ENCODE data around the gene ITGA6. TPM values are rescaled to one million over a fixed set of nuclear protein-coding genes. Genes with fewer than 3 reads are reported as not detected.
A peak's percentile ranks its signal among the peaks of the same experiment; 100 is the strongest.

Gene ITGA6
- total and polyA plus RNA-seq, 7 donors, result 16.4 to 46.5 (median 25.9) TPM

GRCh38 chr2:172429301-172429968 is 2.0 kb downstream of the ITGA6 start:
- ATAC-seq, result no peak
- WGBS, 3 donors, result 20 to 29% (median 22%) methylated on average over 9 of the region's 9 CpGs
- no peaks in the 10 kb centered on the region for H3K9me3 ChIP-seq
- no peak for DNase-seq
- no peaks in the 10 kb centered on the region for H3K27me3 ChIP-seq (ENCODE audit: insufficient read depth in 3 of 3, low read length in 2 of 3)
- intact Hi-C loops (cut with DNase I), result loop anchor here (2.0 to 5.0 kb wide), 3 partner anchors 33 to 77 kb away; no protein-coding TSS in a partner anchor
- peak overlapping the region; percentile 94 for H3K4me3 ChIP-seq
- H3K36me3 ChIP-seq (ENCODE audit: insufficient read depth in 1 of 2, low read depth in 1 of 2), result no peaks in the 10 kb centered on the region
- TF ChIP-seq CTCF (IDR thresholded peaks at IDR 0.05), result no peak
- peak overlapping the region; percentile 86 for H3K27ac ChIP-seq
- peaks cover 26% of the 10 kb centered on the region for H3K4me1 ChIP-seq

- Histone ChIP-seq H3K27me3 (ENCODE audit: insufficient read depth in 3 of 3, low read length in 2 of 3) (no peaks in the 10 kb centered on the region), H3K4me3 (peak overlapping the region; percentile 94), H3K4me1 (peaks cover 26% of the 10 kb centered on the region), H3K9me3 (no peaks in the 10 kb centered on the region), H3K36me3 (ENCODE audit: insufficient read depth in 1 of 2, low read depth in 1 of 2) (no peaks in the 10 kb centered on the region), H3K27ac (peak overlapping the region; percentile 86)
- WGBS, 3 donors, result 66 to 80% (median 67%) methylated on average over 1 of the region's 1 CpG
- no peak for TF ChIP-seq CTCF (IDR thresholded peaks at IDR 0.05)
- intact Hi-C loops (cut with DNase I), result no loop called here
- DNase-seq (no peak), ATAC-seq (no peak)
Measured at GRCh38 chr2:172430027-172430426, 2.6 kb downstream of the ITGA6 start.

GRCh38 chr2:172430678-172431077 is 3.3 kb downstream of the ITGA6 start:
- intact Hi-C loops (cut with DNase I), result no loop called here
- H3K4me3 ChIP-seq, result peak overlapping the region; percentile 94
- peak overlapping the region; percentile 43 for H3K27ac ChIP-seq
- H3K36me3 ChIP-seq (ENCODE audit: insufficient read depth in 1 of 2, low read depth in 1 of 2), result no peaks in the 10 kb centered on the region
- DNase-seq, result no peak
- ATAC-seq, result peak in 1 of 4 donors; percentile 32
- 74 to 77% (median 76%) methylated on average over 3 of the region's 3 CpGs for WGBS, 3 donors
- no peaks in the 10 kb centered on the region for H3K9me3 ChIP-seq
- H3K27me3 ChIP-seq (ENCODE audit: insufficient read depth in 3 of 3, low read length in 2 of 3), result no peaks in the 10 kb centered on the region
- no peak for TF ChIP-seq CTCF (IDR thresholded peaks at IDR 0.05)
- peaks cover 33% of the 10 kb centered on the region for H3K4me1 ChIP-seq

- WGBS, 3 donors, result 25 to 31% (median 28%) methylated on average over 4 of the region's 4 CpGs
- Histone ChIP-seq H3K4me3 (peak overlapping the region; percentile 94), H3K9me3 (no peaks in the 10 kb centered on the region), H3K27me3 (ENCODE audit: insufficient read depth in 3 of 3, low read length in 2 of 3) (no peaks in the 10 kb centered on the region), H3K36me3 (ENCODE audit: insufficient read depth in 1 of 2, low read depth in 1 of 2) (no peaks in the 10 kb centered on the region), H3K27ac (peak overlapping the region; percentile 43), H3K4me1 (peaks cover 41% of the 10 kb centered on the region)
- no peak for DNase-seq
- intact Hi-C loops (cut with DNase I), result no loop called here
- no peak for TF ChIP-seq CTCF (IDR thresholded peaks at IDR 0.05)
- no peak for ATAC-seq
Measured at GRCh38 chr2:172431463-172431862, 4.1 kb downstream of the ITGA6 start.

GRCh38 chr2:172431993-172432392 is 4.6 kb downstream of the ITGA6 start:
- intact Hi-C loops (cut with DNase I), result no loop called here

More at GRCh38 chr2:172431993-172432392, 4.6 kb downstream of the ITGA6 start:
- 71 to 81% (median 73%) methylated on average over 2 of the region's 2 CpGs for WGBS, 3 donors
- Histone ChIP-seq H3K27me3 (ENCODE audit: insufficient read depth in 3 of 3, low read length in 2 of 3) (no peaks in the 10 kb centered on the region), H3K36me3 (ENCODE audit: insufficient read depth in 1 of 2, low read depth in 1 of 2) (no peaks in the 10 kb centered on the region), H3K4me1 (peaks cover 42% of the 10 kb centered on the region), H3K4me3 (peak overlapping the region; percentile 94), H3K27ac (peak overlapping the region; percentile 43), H3K9me3 (no peaks in the 10 kb centered on the region)
- no peak for TF ChIP-seq CTCF (IDR thresholded peaks at IDR 0.05)
- no peak for ATAC-seq
- DNase-seq, result no peak

Data from psoas muscle (tissue), 8 donors.